Activated T-helper 9 cell treated with anti-CD3 and anti-CD28 coated beads, Interleukin-2, amount 50 U/mL, for 16 hours (primary cell): ENCODE data around the gene AGPAT2.

Experiments
- DNase-seq: peaks from one replicate; pipeline ENCODE4 v3.0.0-alpha.2; 2020; ENCODE audit warnings: low read depth

The AGPAT2 gene

DNA sequence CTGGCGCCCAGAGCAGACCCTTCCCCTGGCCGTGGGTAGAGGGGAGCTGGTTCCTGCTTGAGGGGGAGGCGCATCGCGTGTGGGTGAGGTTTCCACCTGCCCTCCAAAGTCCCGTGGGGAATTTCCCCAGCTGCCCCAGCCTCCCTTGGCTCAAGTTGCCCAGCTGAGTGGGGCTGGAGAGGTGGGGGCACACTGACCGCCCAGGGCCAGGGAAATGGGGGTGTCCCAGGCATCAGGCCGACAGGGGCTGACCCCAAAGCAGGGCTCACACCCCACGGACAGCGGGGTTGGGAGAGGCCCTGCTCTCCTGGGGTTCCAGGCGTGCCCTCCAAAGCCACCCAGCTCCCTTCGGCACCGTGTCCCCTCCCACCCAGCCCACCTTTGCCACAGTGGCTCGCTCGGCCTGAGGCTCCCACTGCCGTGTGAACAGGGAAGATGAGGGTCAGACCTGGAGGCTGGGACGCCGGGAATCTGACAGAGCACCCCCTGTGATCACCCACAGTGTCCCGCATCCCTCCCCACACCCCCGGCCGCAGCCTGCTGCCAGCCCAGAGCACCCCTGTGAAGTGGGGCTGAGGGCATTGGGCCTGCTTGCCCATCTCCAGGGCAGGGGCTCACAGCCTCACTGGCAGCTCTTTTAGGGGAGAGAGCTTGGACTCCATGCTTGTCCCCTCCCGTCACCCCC is 25.5 kb downstream of the AGPAT2 start:
- no peak for DNase-seq

GRCh38 chr9:136660971-136661550 is 26.2 kb downstream of the AGPAT2 start:
- DNase-seq, result no peak

- DNase-seq, result no peak
These were observed 27.1 kb downstream of the AGPAT2 start for GRCh38 chr9:136659861-136660784.

GRCh38 chr9:136658849-136659535 is 28.3 kb downstream of the AGPAT2 start:
- DNase-seq, result no peak

GRCh38 chr9:136657974-136658848 is 29.0 kb downstream of the AGPAT2 start:
- DNase-seq, result no peak

DNA sequence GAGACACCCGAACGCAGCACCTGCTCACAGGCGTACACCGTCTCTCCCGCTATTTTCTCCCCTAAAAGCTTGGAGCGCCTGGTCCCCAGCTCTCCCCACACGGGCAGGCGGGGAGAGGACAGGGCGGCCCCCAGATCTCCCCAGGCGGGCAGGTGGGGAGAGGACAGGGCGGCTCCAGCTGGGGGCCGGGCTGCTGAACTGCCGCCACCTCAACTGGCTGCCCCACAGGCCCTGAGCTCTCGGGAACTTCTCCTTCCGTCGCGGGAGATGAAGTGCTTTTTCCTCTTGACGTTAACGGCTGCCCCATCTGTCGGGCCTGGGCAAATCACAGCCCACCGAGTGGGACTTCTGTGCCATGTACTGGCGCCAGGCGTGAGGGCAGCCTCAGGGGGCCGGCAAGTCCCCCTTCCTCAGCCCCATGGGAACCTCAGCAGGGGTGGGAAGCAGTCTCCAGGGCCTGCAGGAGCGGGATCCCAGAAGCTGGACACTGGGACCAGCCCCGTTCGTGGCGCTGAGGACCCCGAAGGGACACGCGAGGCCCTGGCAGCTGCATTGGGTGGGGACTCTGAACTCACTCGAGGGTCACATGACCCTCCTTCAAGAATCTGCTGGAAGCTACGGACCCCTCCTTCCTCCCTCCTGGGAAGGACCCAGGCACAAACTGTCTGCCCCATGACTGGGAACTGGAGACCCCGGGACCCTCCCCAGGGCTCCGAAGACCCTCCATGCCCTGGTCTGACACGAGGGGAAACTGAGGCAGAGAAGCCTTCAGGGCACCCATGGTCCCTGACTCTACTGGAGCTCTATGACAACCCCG is 30.3 kb downstream of the AGPAT2 start:
- no peak for DNase-seq

DNA sequence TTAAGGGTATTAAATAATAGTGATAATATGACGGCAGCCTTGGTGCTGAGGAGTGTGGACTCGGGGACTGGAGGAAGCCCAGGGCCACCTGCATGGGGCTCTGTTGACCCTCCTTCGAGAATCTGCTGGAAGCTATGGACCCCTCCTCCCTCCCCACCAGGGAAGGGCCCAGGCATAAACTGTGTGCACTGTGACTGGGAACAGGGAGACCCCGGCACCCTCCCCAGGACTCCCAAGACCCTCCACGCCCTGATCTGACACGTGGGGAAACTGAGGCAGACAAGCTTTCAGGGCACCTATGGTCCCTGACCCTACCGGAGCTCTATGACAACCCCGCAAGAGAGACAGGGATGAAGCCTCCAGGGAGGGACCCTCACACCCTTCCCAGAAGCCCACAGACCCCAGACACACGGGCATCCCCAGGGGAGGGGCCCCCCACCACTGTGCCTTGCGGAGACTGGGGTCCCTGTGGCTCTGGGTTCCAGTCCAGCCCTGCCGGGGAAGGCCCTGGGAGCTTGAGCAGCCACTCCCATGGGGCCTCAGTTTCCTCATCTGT is 31.0 kb downstream of the AGPAT2 start:
- DNase-seq, result no peak

GRCh38 chr9:136655536-136656182 is 31.6 kb downstream of the AGPAT2 start:
- no peak for DNase-seq

DNA sequence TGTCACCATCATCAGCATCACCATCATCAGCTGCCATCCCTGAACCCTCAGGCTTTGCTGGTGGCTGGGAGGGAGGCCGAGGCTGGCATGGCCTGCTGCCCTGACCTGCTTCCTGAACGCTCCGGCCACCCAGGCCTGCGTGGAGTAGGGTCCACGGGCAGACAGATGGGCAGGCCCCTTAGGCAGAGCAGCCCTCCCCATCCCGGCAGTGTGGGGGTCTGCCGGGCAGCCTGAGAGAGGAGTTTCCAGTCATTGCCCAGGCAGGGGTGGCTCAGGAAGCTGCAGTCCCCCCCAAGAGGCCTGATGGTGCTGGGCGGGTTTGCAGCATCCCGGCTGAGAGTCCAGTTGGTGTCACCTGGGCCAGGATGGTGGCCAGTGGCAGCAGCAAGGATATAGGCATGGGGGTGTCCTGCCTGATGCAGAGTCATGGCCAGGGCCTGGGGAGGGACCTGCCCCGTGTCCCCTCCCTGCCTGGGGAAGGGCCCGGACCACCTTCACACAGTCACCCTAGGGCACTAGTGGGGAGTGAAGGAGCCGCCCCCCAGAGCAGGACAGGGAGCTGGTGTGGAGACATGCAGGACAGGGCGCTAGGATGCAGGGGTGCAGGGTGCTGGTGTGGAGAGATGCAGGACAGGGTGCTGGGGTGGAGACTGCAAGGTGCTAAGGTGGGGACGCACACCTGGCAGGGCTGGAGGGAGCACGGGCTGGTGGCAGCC is 32.3 kb downstream of the AGPAT2 start:
- DNase-seq, result no peak

- no peak for DNase-seq
These were observed 33.8 kb downstream of the AGPAT2 start for GRCh38 chr9:136653323-136654079.

GRCh38 chr9:136651860-136652259 is 35.4 kb downstream of the AGPAT2 start:
- no peak for DNase-seq

GRCh38 chr9:136650648-136651047 is 36.6 kb downstream of the AGPAT2 start:
- DNase-seq, result no peak

DNA sequence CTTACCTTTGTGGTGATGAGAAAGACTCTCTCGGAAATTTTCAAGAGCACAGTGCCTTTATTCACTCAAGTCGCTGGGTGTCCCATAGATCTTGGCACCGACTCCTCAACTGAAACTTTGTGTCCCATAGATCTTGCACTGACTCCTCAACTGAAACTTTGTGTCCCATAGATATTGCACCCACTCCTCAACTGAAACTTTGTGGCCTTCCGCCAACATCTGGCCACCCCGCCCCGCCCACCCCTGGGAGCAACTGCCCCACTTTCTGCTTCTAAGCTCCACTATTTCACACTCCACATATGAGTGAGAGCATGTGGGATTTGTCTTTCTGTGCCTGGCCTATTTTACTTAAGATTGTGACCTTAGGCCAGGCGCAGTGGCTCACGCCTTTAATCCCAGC is 37.2 kb downstream of the AGPAT2 start:
- DNase-seq, result no peak

- no peak for DNase-seq
These were observed 38.5 kb downstream of the AGPAT2 start for GRCh38 chr9:136648751-136649150.

- DNase-seq, result no peak
These were observed 40.2 kb downstream of the AGPAT2 start for GRCh38 chr9:136646827-136647711.

DNA sequence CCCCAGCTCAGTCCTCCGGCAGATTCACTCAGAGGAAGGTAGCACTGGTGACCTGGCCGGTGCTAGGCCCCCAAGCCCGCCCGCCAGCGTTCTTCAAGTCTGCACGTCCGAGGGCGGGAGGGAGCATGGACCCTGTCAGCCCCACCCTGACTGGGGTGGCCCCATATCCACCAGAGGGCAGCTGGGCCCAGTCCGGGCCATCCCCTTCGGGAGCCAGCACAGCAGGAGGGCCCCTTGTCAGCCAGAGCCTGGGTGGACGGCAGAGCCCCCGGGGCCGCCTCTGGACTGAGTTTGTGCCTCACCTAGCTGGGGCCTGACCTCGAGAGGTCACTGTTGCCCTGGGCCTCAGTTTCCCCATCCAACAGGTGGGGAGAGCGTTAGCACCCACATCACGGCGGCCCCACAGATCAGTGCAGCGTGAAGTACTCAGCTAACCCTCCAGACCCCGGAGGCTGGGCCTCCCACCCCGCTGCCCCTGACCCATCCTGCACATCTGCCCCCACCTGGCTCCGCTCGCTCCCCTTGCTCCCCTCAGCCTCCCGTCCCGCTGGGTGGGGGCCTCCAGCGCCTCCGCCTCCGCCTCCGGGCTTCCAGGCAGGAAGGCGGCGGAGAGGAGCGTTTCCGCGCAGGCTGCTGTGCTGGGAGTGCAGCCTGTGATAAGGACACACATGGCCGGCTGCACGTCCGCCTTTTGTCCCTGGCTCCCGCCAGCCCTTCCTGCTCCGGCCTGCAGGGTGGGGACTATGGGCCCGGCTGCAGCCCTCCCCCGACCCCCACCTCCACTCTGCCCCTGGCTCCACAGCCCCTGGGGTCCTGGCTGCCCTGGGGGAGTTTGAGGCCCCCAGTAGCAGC is 41.1 kb downstream of the AGPAT2 start:
- DNase-seq, result no peak
